ENCODE data around the gene CTNNA3. TPM values are rescaled to one million over a fixed set of nuclear protein-coding genes. Genes with fewer than 3 reads are reported as not detected.

Gene CTNNA3
- total RNA-seq, 4 donors from 2014 or later = 0.04 to 0.19 (median 0.11) TPM

- TF ChIP-seq POLR2A (IDR thresholded peaks at IDR 0.05) = no peak
- no peak for TF ChIP-seq CTCF (IDR thresholded peaks at IDR 0.05)
- intact Hi-C loops (cut with DNase I; ENCODE audit: low total_unique reads) = no loop called here
- WGBS, 2 donors = 58 to 66% methylated on average over 4 of the region's 4 CpGs
- no peak for DNase-seq (ENCODE audit: low spot score in 2 of 2)
- H3K4me3 ChIP-seq (ENCODE audit: low read depth, poor library complexity, severe bottlenecking) = no peak overlapping the region
Measured at GRCh38 chr10:66586897-66587679, 1108.9 kb downstream of the CTNNA3 start.

GRCh38 chr10:66586073-66586472 lies 1109.9 kb downstream of the CTNNA3 start:
- no peak overlapping the region for H3K4me3 ChIP-seq (ENCODE audit: low read depth, poor library complexity, severe bottlenecking)
- intact Hi-C loops (cut with DNase I; ENCODE audit: low total_unique reads) = no loop called here
- 33 to 43% methylated on average over 5 of the region's 5 CpGs for WGBS, 2 donors
- no peak for DNase-seq (ENCODE audit: low spot score in 2 of 2)
- no peak for TF ChIP-seq POLR2A (IDR thresholded peaks at IDR 0.05)
- TF ChIP-seq CTCF (IDR thresholded peaks at IDR 0.05) = no peak

GRCh38 chr10:66575251-66575855 lies 1120.6 kb downstream of the CTNNA3 start:
- no peak for DNase-seq (ENCODE audit: low spot score in 2 of 2)
- H3K4me3 ChIP-seq (ENCODE audit: low read depth, poor library complexity, severe bottlenecking) = no peak overlapping the region
- WGBS, 2 donors = 67 to 79% methylated on average over 2 of the region's 2 CpGs
- intact Hi-C loops (cut with DNase I; ENCODE audit: low total_unique reads) = no loop called here
- no peak for TF ChIP-seq CTCF (IDR thresholded peaks at IDR 0.05)
- no peak for TF ChIP-seq POLR2A (IDR thresholded peaks at IDR 0.05)

GRCh38 chr10:66572700-66573099 lies 1123.3 kb downstream of the CTNNA3 start:
- no peak overlapping the region for H3K4me3 ChIP-seq (ENCODE audit: low read depth, poor library complexity, severe bottlenecking)
- intact Hi-C loops (cut with DNase I; ENCODE audit: low total_unique reads) = no loop called here
- 69% methylated on average over 2 of the region's 2 CpGs for whole genome bisulfite sequencing, 2 donors
- no peak for DNase-seq (ENCODE audit: low spot score in 2 of 2)
- TF ChIP-seq POLR2A (IDR thresholded peaks at IDR 0.05) = no peak
- TF ChIP-seq CTCF (IDR thresholded peaks at IDR 0.05) = no peak

- 47 to 48% methylated on average over 4 of the region's 4 CpGs for WGBS, 2 donors
- DNase-seq (ENCODE audit: low spot score in 2 of 2) = no peak
- no peak for TF ChIP-seq CTCF (IDR thresholded peaks at IDR 0.05)
- TF ChIP-seq POLR2A (IDR thresholded peaks at IDR 0.05) = no peak
- intact Hi-C loops (cut with DNase I; ENCODE audit: low total_unique reads) = no loop called here
- no peak overlapping the region for H3K4me3 ChIP-seq (ENCODE audit: low read depth, poor library complexity, severe bottlenecking)
Measured at GRCh38 chr10:66565999-66566398, 1130.0 kb downstream of the CTNNA3 start.

Measured in lower leg skin (tissue), 4 donors.